IPS DF 4.7 (cell line): ENCODE data around the gene IHH.

Experiments used
- DNase-seq: peaks from one replicate; pipeline ENCODE4 v3.0.0-alpha.2; 2013; ENCODE audit warnings: low spot score; ENCODE audit errors: extremely low read depth

Gene IHH

GRCh38 chr2:219020604-219021365, 39.9 kb downstream of the IHH start:
- no peak for DNase-seq

DNA sequence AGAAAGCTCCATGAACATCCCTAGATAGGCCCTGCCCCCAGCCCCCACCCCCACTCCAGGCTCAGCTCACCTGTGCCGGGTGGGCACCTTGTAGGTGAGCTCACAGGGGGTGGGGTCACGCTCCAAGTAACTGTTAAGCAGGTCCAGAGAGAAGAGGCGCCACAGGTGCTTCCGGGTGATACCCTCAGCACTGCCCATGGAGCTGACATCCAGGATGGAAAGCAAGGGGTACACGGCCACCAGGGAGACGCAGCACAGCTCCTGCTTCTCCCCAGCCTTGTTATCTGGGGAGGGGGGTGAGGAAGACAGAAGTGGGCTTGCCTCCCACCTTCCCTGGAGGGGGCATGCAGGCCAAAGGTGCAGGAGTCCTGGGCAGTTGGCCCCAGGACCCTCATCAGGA, 41.3 kb downstream of the IHH start:
- no peak for DNase-seq

- no peak for DNase-seq
These were observed 42.0 kb downstream of the IHH start for GRCh38 chr2:219018726-219019125.

GRCh38 chr2:219018286-219018685, 42.4 kb downstream of the IHH start:
- DNase-seq, result no peak

- no peak for DNase-seq
These were observed 43.4 kb downstream of the IHH start for GRCh38 chr2:219017201-219017931.

- no peak for DNase-seq
These were observed 44.0 kb downstream of the IHH start for GRCh38 chr2:219016721-219017120.

DNA sequence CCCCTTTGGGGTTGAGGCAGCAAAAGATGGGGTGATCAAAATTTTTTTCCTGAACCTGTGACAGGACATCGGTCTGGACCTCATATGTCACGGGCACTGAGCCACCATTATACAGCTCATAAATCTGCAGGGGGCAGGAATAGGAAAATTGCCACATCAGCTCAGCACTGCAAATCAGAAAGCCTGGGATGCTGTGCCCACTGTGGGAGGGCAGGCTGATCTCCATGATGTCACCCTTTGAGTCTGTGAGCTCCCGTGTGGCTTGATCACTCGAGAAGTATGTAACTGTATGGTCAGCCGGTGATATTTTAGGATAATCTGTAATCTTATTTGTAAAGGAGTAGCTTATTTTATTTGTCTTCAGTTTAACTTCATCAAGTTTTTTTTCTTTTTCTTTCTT, 49.8 kb downstream of the IHH start:
- no peak for DNase-seq

- DNase-seq, result no peak
These were observed 50.5 kb downstream of the IHH start for GRCh38 chr2:219010162-219010756.

- DNase-seq, result no peak
These were observed 51.4 kb downstream of the IHH start for GRCh38 chr2:219009294-219009693.
